Nephron (organoid): ENCODE measurements around the gene GPR141.

ENCODE experiments used
- H3K27ac Mint-ChIP-seq, 3 experiments: 2 replicates each; pipeline ENCODE4 v1.8.0; 2020; ENCODE audit warnings: mixed read lengths in 3 of 3, mild to moderate bottlenecking in 2 of 3, moderate library complexity in 1 of 3
- H3K27me3 Mint-ChIP-seq: 2 replicates; pipeline ENCODE4 v1.8.0; 2021; ENCODE audit warnings: low read depth, mild to moderate bottlenecking, moderate library complexity, mixed read lengths
- H3K36me3 Mint-ChIP-seq: 2 replicates; pipeline ENCODE4 v1.8.0; 2020; ENCODE audit warnings: low read depth, mixed read lengths
- H3K4me1 Mint-ChIP-seq: 2 replicates; pipeline ENCODE4 v1.8.0; 2020; ENCODE audit warnings: mixed read lengths
- H3K4me3 Mint-ChIP-seq, 3 experiments: 2 replicates each; pipeline ENCODE4 v1.8.0; 2020; ENCODE audit warnings: mild to moderate bottlenecking in 3 of 3, mixed read lengths in 3 of 3, moderate library complexity in 2 of 3
- H3K9me3 Mint-ChIP-seq: 2 replicates; pipeline ENCODE4 v1.8.0; 2020; ENCODE audit warnings: mixed read lengths
- CTCF ChIP-seq, 3 experiments: fragments of 200-600 bp; sonication (generic); IDR thresholded peaks; one replicate each; pipeline ENCODE4 v1.5.0; 2021; ENCODE audit warnings: antibody characterized with exemption in 3 of 3; ENCODE audit not compliant: unreplicated experiment in 3 of 3

Gene GPR141

DNA sequence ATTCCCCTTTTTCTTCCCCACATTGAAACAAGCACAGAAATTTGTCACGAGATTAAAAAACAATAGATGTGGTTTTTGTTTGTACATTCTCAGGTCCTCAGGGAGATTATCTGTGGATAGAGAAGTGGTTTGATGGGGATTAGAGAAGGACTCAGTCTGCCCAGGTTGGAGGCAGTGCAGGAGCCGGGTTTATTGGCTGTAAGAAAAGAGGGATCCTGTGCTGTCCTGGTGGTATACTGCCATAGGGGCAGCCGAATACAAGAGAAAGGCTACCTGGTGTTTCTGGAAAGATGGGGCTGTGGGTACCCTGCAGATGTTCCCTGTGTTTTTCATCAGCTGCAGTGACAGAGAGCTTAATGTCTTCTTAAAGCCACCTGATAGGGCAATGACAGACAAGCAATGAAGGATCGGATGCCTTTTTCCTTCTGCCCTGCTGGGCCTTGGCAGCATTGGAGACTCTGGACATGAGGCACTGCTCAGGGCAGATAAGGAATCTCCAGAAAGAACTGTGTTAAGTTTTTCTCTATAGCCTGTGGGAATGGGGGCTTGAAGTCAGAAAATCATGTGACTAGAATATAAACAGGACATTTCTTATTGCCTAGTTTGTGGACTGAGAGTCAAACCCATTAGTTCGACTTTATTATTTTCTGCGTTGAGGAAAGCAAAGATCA lies 18.1 kb upstream of the GPR141 start:
- H3K4me1 Mint-ChIP-seq, result no peaks in the 10 kb centered on the region
- no peak overlapping the region for H3K27ac Mint-ChIP-seq
- no peaks in the 10 kb centered on the region for H3K36me3 Mint-ChIP-seq
- no peaks in the 10 kb centered on the region for H3K9me3 Mint-ChIP-seq
- no peak overlapping the region for H3K4me3 Mint-ChIP-seq
- TF ChIP-seq CTCF (IDR thresholded peaks at IDR 0.05; ENCODE audit: unreplicated experiment in 3 of 3), result no peak
- H3K27me3 Mint-ChIP-seq, result peaks cover 9% of the 10 kb centered on the region

DNA sequence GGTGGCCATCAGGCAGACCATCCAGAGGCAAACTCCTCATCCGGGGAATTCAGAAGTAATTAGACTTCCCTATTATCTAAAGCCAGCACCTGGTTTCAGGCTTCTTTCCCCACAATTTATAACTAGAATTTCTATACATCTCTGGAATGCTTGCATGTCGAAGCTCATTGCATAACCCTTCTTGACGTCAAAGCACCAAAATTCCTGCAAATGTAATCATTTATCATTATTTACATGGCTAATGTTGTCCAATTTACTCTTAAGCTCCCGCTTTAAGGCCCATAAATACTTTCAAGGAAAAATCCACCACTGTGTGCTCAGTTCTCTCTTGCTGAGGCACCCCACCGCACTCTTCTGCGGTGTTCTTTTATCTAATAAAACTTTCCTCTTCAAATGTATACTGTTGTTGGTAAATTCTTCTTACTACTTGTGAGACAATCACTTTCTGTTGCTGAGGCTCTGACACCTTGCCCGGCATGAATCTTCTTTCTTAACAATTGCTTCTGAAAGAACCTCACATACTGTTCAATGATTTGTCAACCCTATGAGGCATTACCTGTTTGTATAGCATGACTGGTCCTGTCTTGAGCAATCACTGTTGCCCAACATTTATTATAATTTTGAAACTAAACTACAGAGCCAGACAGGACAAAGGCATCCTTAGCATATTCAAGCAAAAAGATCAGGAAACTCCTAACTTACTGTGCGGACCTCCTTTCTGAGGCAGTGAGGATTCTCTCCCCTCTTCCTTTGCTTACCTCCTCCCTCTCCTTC lies 17.4 kb upstream of the GPR141 start:
- Mint-ChIP-seq H3K36me3 (no peaks in the 10 kb centered on the region), H3K27ac (no peak overlapping the region), H3K27me3 (peaks cover 9% of the 10 kb centered on the region), H3K4me3 (no peak overlapping the region), H3K9me3 (no peaks in the 10 kb centered on the region), H3K4me1 (no peaks in the 10 kb centered on the region)
- no peak for TF ChIP-seq CTCF (IDR thresholded peaks at IDR 0.05; ENCODE audit: unreplicated experiment in 3 of 3)

DNA sequence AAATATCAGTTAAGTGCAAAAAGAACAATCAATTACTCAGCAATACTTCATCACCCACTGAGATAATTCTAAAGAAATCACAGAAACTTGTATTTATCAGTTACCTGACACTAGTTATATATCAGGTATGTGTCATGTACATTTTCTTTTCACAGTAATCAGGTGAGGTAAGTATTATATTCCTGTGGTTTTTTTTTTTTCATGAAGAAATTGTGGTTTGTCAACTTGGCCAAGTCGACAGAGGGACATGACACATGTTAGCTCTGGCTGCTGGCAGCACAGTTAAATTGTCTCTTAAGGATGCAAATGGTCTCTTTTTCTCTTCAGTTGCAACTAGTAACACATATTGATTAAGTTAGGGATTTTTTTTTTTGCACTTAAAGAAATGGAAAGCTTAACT lies 13.7 kb upstream of the GPR141 start:
- H3K27ac Mint-ChIP-seq, result no peak overlapping the region
- no peak for TF ChIP-seq CTCF (IDR thresholded peaks at IDR 0.05; ENCODE audit: unreplicated experiment in 3 of 3)
- H3K4me3 Mint-ChIP-seq, result no peak overlapping the region
- H3K4me1 Mint-ChIP-seq, result no peaks in the 10 kb centered on the region
- H3K9me3 Mint-ChIP-seq, result no peaks in the 10 kb centered on the region
- peaks cover 9% of the 10 kb centered on the region for H3K27me3 Mint-ChIP-seq
- H3K36me3 Mint-ChIP-seq, result no peaks in the 10 kb centered on the region

GRCh38 chr7:37670436-37670835 lies 13.1 kb upstream of the GPR141 start:
- H3K27ac Mint-ChIP-seq, result no peak overlapping the region
- no peaks in the 10 kb centered on the region for H3K4me1 Mint-ChIP-seq
- TF ChIP-seq CTCF (IDR thresholded peaks at IDR 0.05; ENCODE audit: unreplicated experiment in 3 of 3), result no peak
- H3K36me3 Mint-ChIP-seq, result no peaks in the 10 kb centered on the region
- peaks cover 7% of the 10 kb centered on the region for H3K27me3 Mint-ChIP-seq
- H3K9me3 Mint-ChIP-seq, result no peaks in the 10 kb centered on the region
- H3K4me3 Mint-ChIP-seq, result no peak overlapping the region

- Mint-ChIP-seq H3K36me3 (no peaks in the 10 kb centered on the region), H3K27me3 (peaks cover 3% of the 10 kb centered on the region), H3K9me3 (no peaks in the 10 kb centered on the region), H3K27ac (no peak overlapping the region), H3K4me3 (no peak overlapping the region), H3K4me1 (no peaks in the 10 kb centered on the region)
- TF ChIP-seq CTCF (IDR thresholded peaks at IDR 0.05; ENCODE audit: unreplicated experiment in 3 of 3), result no peak
Observed at GRCh38 chr7:37671876-37672275, 11.7 kb upstream of the GPR141 start.

- no peaks in the 10 kb centered on the region for H3K9me3 Mint-ChIP-seq
- TF ChIP-seq CTCF (IDR thresholded peaks at IDR 0.05; ENCODE audit: unreplicated experiment in 3 of 3), result no peak
Observed at GRCh38 chr7:37672926-37673325, 10.6 kb upstream of the GPR141 start.

More at GRCh38 chr7:37672926-37673325, 10.6 kb upstream of the GPR141 start:
- H3K27ac Mint-ChIP-seq, result no peak overlapping the region
- no peaks in the 10 kb centered on the region for H3K36me3 Mint-ChIP-seq
- no peaks in the 10 kb centered on the region for H3K27me3 Mint-ChIP-seq
- no peaks in the 10 kb centered on the region for H3K4me1 Mint-ChIP-seq
- H3K4me3 Mint-ChIP-seq, result no peak overlapping the region
